Astrocyte (in vitro differentiated cells and primary cell): Measurements from ENCODE around the gene CCDC142.

ENCODE experiments used
- CTCF ChIP-seq: IDR thresholded peaks from 2 replicates; pipeline ENCODE4 v1.5.1; 2011; ENCODE audit warnings: low read depth, mild to moderate bottlenecking, inconsistent platforms, low read length, moderate library complexity; ENCODE audit not compliant: insufficient read depth
- EZH2 ChIP-seq: IDR thresholded peaks from 2 replicates; pipeline ENCODE4 v1.6.1; 2012; ENCODE audit warnings: mild to moderate bottlenecking, low read length, inconsistent platforms; ENCODE audit not compliant: insufficient read depth

GRCh38 chr2:74428675-74429074 lies 54.1 kb downstream of the CCDC142 start:
- TF ChIP-seq CTCF: no peak
- TF ChIP-seq EZH2: no peak
